HG03520 (cell line): ENCODE results near the gene TAS2R41.
"Not testable (repeated sequence)": the region's sequence is repeated elsewhere in the genome, so short reads cannot be mapped to it uniquely, and the experiment has no call there.

Experiments used
- ATAC-seq: cut with Tn5 transposase; IDR thresholded peaks from one replicate; pipeline ENCODE4 v1.9.1; 2021; ENCODE audit warnings: mild to moderate bottlenecking, moderate library complexity; ENCODE audit not compliant: unreplicated experiment

The TAS2R41 gene

DNA sequence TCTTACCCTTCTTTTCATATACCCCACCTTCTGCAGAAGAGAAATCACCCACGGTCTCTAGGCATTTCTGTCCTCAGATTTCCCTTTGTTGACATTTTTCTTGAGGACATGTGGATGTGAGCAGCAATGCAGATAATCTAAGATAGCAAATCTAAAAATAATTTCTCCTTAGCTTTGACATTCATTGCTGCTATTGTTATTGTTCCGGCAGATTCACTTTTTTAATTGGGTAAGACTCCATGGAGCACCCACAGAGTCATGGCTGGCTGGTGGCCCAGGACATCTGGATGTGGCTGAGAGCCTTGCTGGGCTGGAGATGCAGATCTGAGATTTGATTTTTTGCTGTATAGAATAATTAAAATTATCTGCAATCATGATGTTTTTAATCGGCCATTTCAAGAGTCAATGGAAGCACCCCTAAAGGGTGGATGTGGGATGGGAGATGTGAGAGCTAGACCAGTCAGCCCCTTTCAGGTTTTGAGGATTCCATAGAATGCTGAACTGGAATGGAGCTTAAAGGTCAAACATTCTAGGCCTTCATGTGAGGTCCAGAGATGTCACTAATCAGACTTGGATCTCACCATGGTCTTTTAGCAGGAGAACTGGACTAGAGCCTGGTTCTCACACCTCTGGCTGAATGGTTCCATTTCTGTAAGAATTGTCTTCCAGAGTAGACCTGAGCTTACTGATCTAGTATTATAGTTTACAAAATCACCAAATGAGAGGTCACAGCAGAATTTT is 37.5 kb downstream of the TAS2R41 start:
- no peak for ATAC-seq

DNA sequence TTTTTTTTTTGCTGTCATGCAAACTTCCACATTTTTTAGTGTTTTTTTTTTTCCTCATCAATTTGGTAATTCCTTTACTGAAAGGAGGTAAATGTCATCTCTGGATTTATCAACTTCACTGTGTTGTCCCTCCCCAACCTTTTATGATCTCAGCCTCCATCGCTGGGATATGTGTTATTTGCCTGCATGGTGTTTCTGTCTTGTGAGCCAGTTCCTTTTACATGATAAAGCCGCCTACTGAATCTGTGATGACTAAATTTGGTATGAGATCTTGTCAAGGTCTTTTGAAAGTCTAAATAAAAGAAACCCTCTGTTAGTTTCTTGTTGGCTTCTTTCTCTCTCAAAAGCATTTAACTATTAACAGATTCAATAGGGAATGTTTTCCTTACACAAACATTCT is 39.3 kb downstream of the TAS2R41 start:
- ATAC-seq, result no peak

DNA sequence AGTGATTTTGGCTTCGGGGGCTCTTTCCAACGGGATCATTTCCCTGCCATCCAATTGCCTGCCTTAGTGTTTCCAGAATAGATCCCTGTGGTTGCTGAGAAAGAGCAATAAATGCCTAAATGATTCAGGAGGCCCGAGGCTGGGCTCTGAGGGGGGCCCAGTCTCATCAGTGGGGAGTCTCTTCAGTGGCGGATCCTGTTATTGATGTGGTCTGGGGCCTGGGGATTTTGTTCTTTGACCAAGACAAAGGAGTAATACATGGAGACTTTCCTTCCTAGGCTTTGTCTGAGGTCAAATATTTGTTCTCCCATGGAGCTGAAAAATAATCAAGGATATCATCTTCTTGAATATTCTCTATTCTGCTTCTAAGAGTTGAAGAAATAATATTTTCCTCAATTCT is 40.8 kb downstream of the TAS2R41 start:
- no peak for ATAC-seq

DNA sequence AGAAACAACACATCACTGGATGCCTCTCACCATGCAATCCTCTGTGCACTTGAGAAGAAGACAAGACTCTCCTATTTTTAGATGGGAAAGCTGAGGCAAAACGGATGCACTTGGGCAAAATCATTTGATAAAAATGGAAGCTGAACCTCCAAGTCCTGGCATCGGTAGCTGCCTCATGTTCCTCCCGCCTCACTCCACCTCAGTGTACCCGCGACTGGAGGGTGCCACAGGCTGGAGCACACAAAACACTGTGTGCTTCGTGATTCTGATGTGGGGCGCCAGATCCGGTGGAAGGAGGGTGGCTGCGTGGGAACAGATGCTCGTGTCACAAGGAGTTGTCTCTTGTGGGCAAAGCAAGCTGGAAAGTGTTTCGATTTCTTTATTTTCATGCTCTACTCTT is 41.3 kb downstream of the TAS2R41 start:
- no peak for ATAC-seq

DNA sequence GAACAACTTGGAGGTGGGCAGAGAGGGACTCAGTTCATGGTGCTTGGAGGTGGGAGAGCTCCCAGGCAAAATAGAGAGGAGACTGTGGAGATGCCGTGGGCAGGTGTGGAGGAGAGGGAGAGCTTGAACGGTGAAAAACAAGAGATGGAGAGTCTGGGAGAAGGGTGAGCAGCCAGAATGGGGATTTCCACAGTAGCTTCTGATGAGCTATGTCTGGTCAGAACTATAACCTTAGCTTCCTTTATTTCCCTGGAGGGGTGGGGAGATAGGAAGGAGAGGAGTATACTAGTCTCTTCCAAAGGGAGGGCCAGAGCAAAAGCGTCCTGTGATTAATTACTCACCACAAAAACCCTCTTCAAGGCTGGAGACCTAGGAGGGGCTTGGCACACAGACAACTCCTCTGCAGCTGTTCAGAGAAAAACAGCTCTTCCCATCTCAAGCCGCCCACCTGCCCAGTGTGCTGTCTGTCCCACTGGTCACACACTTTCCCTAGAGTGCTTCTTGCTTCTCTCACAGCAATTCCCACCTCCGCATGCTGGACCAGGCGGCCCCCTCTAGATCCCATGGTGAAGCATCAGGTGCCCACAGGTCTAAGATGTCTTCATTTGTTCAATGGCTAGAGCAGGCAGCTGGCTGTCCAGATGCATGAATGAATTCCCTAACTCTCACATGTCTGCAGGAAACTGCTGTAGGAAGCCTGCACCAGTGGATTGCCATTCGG is 41.9 kb downstream of the TAS2R41 start:
- no peak for ATAC-seq

DNA sequence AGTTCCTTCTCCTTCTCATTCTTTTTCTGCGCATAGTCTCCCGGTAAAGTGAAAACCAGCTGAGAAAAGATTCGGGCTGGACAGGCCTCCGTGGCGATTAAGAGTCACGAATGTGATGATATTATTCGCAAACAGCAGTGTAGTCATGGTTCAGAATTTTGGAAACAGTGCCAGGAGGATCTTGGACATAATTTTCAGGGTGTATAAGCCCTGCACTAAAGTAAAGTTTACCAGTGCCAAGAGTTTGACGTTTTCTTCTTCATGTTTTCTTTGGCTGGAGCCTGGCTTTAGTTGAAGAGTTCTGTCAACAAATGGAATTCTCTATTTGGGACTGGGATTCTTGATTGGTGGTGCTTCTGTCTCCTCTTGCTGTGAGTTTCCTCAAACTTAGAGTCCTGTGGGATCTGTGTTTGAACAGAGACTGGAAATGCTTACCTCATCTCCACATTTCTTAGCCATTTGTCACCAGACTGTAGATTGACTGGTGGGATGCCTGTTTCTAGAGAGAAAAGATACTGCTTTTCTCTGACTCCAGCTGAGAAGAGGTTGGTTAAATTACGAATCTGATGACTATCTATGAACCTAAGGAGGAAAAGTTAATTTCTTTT is 44.7 kb downstream of the TAS2R41 start:
- ATAC-seq, result not testable (repeated sequence)
